SHP77 (cell line): ENCODE results near the gene IL26.
"Not testable (repeated sequence)": the region's sequence is repeated elsewhere in the genome, so short reads cannot be mapped to it uniquely, and the experiment has no call there.

ENCODE experiments used
- DNase-seq, 2 experiments: peaks; one replicate each; lab custom pipeline; 2025; lab: John Stamatoyannopoulos, UW

IL26 gene

DNA sequence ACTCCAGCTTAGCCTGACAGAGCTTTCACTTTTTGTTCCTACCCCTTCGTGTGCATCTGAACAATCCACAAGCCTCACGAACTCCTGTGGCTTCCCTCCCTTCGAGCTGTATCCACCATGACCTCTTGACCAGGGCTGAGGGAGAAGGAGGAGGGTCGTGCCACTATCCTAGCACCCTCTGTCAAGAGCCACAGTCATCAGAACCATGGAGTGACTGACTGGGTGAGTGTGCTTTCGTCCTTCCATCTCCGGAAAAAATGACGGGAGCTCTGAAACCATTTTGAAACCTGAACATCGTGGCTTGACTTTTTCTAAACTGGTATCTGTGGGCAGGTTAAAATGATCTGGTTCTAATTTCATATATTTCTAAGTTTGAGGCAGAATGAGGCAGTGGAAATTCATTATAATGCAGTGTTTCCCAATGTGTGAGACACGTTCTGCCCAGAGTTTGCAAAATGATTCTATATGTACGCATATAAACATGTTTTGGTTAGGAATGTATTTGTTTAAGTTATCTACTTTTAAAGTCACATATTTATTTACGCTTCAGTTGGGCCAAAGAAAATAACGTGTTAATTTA is 27.0 kb downstream of the IL26 start:
- no peak for DNase-seq

DNA sequence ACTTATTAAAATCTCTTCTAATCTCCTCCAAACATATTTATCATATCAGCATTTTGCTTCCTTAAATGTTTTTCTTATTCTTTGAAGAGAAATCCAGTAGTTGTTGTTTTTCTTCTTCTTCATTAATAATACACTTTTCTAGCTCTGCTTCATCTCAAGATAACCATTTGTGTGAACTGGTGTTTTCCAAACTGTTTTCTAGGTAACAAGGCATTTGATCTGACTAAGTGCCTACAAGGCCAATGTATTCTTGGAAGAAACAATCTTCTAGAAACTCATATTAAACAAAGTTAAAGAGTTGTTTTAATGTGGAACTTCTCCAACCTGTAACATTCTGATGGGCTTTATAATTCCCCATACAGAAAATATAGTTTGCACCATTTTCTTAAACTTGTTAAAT is 35.3 kb downstream of the IL26 start:
- no peak for DNase-seq

DNA sequence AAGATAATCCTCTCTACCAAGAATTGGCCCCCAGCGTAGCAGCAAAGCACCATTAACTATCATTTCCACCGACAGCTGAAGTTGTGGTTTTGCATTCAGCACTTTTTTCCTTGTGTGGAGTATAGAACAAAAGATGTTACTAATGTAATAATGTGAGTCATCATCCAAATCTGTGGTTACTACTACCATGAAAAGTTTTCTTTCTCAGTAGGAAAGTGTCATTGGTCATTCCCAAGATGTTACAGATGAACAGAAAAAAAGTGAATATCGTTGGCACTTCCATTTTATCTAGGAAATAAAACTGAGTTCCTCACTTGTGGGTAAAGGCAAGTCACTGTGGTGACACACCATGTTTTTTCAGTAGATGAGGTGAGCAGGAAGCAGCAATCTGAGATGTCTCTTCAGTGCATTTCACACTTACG is 35.8 kb downstream of the IL26 start:
- DNase-seq, result no peak

DNA sequence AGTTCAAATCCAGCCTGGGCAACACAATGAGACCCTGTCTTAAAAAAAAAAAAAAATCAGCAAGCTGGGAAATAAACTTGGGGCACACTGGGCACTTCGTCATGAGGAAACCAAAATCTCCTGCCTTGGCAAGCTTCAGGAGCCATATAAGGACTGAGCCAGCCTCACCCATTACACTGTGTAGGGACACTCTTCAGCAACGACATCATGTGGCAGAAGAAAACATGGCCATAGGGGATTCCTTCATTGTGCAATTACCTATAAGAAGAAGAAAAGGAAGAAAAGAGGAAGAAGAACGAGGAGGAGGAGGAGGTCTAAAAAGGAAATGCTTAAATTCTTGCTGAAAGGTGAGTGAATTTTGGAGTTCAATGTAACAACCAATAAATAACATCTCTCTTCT is 40.0 kb downstream of the IL26 start:
- DNase-seq, result no peak

DNA sequence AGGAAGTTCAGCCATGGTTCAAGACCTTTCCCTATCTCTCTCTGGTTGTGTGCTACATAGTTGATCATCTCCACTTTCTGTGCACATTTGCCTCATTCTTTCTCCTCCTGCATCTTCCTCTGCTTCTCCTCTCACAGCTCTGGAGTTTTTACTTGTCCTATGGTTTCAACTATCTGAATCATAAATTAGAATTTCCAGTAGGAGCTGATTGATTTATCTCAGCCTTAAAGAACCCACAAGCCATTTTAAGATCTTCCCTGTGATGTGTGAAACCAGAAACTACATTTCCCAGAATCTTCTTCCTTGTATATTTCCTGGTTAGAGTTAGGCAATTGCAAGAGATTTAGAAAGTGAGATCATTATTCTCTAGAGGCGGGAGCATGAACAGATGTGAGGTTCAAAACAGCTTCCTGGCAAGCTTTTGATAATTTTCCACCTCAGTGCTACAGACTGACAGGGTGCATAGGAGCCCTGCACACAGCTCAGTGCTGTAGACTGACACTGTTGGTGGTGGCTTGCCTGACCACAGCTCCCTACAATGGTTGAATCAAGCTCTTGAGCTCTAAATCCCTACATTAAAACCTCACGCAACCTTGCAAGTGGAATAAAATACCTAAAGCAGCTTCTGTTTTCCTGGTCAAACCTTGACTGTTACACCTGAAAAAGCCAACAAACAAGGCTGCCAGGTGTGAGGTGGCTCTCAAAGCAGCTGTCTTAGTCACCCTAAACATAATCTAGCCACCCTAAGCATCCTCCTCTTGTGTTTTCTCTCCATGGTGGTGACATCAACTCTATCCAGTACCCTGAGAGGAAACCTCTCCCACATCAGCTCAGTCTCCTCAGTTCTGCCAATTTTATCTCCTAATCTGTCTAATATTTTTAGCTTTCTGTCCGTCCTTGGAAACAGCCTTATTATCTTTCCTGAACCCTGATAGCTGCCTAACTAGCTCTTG is 44.5 kb downstream of the IL26 start:
- no peak for DNase-seq

DNA sequence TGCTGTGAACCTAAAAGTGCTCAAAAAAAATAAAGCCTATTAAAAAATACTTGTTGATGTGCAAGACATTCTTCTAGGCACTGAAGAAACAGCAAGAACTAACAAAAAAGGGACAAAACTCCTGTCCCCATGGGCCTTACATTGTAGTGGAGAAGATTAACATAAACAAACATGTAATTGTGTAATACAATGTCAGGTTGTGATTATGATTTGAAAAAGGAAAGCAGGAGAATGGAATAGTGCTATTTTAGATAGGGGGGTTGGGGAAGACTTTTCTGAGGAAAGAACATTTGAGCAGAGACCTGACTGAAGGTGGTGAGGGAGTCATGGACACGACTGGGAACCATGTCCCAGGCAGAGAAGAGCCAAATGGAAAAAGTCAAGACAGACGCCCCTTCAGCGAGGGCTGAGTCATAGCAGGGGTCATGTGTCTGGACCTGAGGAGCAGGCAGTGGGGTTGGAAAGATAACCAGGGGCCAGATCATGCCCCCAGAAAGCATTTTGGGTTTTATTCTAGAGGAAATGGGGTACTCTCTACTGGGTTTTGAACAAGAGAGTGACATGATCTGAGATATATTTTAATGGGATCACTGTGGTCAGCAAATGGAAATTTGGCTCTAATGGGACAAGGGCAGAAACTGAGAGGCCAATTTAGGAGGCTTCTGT is 46.7 kb downstream of the IL26 start:
- DNase-seq, result no peak

DNA sequence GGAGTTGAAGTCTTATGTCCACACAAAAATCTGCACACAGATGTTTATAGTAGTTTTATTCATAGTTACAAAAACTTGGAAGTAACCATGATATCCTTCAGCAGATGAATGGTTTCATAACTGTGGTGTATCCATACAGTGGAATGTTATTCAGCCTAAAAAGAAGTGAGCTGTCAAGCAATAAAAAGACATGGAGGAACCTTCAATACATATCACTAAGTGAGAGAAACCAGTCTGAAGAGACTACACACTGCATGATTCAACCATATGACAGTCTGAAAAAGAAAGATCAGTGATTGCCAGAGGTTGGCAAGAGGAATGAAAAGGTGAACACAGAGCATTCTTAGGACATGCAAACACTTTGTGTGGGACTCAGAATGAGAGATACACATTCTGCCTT is 47.4 kb downstream of the IL26 start:
- no peak for DNase-seq

DNA sequence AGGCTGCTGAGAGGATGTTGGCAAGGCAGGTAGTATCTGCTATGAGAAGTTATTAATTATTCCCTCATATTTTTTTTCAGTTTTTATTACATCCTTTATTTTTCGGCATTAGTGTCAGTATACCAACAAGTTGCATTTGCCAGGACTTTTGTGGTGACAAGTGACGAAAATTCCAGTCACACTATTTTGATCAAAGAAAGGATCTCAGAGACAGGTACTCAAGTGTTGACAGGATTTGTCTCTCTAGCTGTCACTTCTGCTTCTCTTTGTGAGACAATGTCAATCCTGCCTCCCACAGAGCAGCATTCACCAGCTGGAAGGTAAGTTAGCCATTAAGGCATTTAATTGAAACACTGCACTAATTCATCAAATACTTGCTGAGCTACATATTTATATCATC is 48.0 kb downstream of the IL26 start:
- DNase-seq, result no peak

DNA sequence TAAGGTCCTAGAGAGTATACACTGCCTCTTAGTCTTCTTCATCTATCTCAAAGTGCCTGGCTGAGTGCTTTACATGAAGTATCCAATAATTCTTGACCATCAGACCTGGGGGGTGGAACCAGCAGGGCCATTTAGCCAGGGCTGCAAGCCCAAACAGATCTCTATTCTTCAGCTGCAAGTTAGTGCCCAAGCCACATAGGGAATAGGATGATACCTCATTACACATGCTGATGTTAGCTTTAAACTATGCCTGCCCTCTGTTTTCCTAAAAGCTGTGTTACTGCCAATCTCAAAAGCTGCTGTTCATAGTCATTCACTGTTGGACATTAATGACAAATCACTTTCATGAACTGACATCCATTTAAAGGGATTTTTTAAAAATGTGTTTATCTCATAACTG is 49.4 kb downstream of the IL26 start:
- no peak for DNase-seq

DNA sequence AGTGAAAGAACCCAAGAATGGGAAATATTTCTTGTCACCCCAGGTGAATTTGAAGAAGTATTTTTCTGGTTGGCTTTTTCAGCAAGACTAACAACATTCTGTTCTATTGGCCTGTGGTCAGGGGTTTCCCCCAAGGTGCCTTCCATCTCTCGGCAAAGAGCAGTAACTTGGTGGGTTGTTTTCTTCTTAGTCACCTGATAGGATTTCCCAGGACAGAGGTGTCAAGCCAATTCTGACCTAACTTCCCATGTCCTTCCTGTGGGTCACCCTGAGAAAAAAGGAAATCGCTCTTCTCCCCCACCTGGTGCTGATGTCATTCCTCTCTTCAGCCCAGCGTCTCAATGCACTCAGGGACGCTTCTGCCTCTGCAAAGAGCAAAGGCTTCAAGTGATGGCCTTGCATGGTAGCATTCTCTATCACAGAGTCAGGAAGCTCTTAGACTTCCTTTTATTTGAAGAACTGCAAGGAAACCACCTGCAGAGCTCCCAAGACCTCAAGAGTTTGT is 50.0 kb downstream of the IL26 start:
- DNase-seq, result no peak

DNA sequence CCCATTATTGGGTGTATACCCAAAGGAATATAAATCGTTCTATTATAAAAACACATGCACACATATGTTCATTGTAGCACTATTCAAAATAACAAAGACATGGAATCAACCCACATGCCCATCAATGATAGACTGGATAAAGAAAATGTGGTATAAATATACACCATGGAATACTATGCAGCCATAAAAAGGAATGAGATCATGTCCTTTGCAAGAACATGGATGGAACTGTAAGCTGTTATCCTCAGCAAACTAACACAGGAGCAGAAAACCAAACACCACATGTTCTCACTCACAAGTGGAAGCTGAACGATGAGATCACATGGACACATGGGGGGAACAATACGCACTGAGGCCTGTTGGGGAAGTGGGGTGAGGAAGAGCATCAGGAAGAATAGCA is 50.8 kb downstream of the IL26 start:
- DNase-seq, result not testable (repeated sequence)

DNA sequence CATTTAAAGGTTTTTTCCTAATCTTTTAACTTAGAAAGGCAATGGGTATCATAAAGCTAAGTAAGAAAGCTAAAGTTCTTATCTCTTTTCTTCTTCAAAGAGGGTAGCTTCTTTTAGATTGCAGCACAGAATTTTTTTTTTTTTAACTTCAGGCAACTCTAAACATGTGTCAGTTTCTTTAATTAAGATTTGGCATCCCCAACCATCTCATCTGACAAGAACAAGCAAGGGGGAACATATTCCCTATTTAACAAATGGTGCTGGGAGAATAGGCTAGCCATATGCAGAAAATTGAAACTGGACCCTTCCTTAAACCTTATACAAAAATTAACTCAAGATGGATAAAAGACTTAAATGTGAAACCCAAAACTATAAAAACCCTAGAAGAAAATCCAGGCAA is 51.8 kb downstream of the IL26 start:
- no peak for DNase-seq

DNA sequence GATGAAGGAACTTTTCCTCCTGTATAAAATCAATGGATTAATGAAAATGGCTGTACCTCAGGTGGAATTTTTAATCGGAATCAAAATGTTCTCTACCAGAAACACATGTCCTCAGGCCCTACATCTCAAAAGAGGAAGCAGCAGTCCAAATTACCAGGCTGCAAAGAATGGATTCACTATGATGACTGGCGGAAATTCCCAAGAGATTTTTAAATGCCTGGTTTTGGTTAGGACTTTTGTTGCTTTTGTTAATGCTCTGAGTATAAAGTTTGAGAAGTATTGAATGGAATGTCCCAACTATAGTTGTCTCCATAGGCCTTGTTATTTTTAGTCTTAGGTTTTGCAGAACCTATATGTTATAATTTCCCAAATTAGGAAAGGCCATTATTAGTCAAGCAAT is 54.9 kb downstream of the IL26 start:
- DNase-seq, result no peak

DNA sequence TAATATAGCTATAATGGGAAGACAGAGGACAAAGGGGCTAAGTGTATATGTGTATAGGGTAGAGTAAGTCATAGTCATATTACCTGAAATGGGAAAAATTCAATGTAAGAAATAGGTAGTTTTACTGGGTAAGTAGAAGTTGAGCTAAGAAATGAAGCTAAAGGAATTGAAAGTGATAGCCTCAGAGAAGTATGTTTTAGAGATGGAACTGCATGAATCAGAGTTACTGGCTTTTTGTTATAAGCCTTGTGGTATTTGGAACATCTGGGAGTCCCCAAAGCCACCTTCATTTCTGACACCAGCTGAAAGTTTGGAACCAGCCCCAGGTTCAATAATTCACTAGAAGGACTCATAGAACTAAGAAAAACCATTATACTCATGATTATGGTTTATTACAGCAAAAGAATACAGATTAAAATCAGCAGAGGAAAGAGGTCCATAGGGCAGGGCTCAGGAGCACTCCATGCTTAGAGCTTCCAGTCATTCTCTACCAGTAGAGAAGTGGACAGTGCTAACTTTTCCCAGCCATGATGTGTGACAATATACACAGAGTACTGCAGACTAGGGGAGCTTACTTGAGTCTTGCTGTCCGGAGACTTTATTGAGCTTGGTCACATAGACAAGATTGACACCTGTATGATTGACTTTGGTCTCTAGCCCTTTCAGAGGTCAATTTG is 56.3 kb downstream of the IL26 start:
- no peak for DNase-seq

DNA sequence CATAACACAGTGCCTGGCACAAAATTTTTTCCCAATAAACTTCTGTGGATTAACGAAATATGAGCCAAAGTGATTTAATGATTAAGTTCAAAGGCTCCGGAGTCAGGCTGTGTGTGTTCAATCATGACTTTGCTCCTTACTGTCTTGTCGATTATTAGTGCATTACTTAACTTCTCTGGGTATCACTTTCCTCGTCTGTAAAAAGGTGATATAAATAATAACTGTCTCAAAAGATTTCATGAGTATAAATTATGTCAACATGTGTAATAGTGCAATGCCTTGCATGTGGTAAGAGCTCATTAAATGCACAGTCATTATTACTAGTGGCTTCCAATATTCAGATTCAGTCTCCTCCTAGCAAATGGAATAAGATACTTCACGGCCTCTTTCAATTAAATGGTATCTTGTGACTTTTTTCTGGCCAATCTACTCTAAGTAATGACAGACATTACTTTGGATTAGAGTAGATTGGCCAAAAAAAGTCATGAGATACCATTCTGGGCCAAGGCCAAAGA is 59.2 kb downstream of the IL26 start:
- no peak for DNase-seq

DNA sequence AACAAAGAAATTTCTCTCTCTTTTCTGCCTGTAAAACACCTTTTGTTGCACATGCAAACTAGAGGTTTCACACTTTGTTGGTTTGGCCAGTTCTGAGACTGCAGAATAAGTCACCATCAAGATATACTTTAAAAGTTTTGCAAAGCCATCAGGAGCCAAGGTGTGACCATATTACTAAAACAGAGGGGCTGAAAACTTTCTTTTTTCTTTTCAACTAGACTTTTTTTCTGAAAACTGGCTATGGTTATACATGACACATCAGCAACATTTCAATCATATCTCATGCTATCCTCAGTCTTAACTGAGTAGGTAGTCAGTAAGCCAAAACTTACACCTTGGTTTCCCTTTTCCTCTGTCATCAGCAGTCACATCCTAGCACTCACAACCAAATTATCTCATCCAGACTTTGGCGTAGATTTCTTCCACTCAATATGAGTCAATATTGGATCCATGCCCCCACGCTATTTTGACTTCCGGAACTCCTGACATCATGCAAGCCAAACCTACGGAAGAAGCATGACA is 62.0 kb downstream of the IL26 start:
- no peak for DNase-seq

DNA sequence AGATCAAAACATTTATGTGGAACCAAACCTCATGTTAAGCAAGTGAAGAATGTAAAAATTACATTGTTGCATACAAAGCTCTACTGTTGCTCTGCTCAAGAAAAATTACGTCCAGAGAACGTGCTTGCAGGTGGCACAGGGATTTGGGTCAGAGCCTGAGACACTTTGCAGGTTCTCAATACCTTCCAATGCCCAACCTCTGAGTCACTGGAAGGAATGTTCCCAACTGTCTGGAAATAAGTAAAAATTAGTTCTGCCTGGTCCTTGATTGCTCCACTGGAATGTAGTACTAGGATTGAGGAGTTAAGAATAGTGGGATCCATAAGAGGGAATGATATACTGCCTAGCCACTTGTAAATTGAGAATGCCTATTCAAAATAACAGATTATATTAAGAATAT is 63.2 kb downstream of the IL26 start:
- DNase-seq, result no peak

DNA sequence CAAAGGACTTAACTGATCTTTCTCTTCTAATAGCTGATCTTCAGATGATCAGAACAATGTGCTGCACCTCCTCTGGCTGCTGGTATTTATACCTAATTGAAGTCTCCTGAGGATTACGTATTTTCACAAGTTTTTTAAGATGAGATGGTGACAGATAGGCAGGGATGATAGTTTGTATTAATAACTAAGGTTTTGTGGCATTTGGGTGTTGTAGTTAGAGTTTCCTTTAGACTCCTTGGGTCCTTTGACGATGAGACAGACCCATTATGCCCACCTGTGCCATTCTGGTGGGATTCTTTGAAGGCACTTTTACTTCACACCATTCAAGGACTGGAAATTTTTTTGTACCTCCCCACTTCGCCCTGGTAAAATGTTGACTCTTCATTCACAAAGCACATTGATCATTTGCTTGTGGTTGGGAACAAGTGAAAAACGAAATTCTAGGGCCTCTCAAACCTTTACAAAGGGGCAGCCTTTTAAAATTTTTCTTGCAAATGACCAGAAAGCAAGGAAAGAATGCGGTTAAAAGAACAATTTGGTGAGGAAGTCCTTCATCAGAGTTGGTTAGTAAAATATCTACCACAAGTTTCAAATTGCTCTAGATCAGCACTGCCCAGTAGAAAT is 65.8 kb downstream of the IL26 start, which contains the start of gene IFNG:
TSS of gene IFNG (minus strand) at position 60 of the 624 bp plus-strand sequence. CDS start 125 bp downstream, outside the sequence.
- no peak for DNase-seq

DNA sequence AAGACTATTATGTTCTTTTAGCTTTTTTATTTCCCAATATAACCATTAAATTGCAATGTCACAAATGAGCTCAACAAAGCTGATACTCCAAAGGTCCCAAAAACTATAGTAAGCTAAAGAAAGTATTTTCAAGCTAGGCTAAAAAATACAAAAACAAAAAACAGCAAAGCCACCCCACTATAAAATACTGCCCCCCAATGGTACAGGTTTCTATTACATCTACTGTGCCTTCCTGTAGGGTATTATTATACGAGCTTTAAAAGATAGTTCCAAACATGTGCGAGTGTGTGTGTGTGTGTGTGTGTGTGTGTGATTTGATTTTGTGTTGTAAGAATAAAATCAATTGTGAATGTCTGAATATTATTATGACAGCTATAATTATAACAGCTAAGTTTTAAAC is 67.2 kb downstream of the IL26 start:
- no peak for DNase-seq

DNA sequence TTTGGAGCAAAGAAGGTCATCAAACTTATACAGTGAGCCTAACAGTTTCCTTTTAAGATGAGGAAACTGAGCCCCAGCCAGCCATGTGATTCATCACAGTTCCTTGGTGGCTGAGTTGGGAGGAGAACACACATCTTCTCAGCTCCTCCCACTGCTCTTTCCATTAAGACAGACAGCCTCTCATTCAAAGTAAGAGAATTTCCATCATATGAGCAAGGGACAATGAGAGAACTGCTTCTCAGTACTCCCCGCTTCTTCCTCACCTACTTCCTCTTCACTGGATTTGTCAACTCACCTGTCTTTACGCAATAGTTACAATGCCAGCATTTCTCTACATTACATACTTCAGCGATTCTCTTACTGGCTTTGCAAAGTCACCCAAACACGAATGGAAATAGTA is 68.2 kb downstream of the IL26 start:
- DNase-seq, result no peak

DNA sequence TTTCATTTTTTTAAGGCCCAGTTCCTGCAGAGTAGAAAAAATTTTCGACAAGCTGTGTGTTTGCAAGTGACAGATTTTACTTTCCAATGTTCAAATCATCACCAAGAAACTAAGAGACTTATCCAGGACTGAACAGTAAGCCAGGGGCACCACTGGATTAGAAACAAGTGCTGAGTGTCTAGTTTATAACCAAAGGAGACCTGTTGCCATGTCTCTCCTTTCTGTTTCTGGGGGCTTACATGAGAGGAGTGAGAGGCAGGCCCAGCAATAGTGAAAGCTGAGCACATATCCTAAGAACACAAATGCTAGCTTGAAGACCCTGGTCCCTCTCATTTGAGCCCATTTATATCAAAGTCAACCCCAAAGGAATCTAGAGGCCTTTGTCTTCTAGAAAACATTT is 69.0 kb downstream of the IL26 start:
- no peak for DNase-seq
